ENCODE results near the gene PTPN14.

The PTPN14 gene

DNA sequence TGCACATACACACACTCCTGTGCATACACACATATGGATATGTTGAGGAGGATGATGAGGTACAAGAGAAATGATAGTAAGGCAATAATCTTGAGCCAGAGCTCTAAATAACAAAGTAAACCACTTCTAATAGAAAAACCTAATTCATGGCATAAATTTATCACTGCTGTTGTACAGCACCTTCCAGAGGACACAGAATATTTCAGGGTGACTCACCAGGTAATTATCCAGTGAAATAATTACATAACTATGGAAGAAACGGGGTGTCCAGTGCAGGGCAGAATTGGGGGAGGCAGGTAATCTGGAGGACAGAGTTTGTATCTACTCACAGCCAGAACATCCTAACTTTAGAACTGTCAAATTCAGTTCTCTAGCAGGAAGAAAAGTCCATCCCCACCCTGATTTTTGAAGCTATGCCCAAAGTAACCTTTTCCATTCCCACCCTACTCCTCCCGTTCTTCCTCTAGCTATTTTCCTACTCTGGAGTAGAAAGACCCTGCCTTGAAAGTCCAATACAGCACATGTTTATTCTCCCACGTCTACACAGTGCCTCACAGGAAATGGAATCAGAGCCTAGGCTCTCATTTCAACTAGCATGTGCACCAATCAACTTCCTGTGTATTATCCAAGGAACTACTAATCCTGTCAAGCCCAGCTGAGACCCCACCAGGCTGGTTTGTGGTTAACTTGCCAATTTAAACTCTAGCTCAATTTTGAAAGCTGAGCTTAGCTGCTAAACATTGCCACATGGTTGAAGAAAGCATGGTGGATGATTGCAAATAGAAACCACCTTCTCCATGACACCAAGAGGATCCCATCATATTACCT is 96.6 kb downstream of the PTPN14 start:
- DNase-seq (ENCODE audit: low read depth, low spot score): no peak

DNA sequence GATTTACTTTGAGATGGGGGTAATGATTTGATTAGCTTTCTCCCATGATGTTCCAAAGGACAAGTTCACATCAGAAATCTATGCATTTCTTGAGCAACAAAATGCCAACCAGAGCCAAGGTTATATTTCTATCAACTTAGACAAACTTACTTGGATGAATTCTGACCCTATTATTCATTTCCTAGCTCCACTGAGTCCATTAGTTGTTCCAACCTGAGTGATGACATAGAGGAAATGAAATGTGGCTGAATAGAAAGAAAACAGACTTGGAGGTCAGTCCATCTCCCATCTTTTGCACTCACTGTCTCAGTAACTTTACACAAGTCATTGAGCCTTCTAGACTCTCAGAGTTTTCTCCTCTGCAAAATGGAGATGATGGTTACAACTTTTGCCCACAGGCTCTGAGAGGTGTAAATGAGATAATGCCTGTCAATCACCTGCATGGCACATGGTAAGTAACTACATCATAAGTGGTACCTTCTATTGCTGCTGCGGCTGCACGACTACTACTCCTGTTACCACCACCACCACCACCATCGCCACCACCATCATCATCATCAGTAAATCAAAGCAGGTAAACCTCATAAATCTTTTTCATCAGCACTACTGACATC is 98.2 kb downstream of the PTPN14 start:
- no peak for DNase-seq (ENCODE audit: low read depth, low spot score)

DNA sequence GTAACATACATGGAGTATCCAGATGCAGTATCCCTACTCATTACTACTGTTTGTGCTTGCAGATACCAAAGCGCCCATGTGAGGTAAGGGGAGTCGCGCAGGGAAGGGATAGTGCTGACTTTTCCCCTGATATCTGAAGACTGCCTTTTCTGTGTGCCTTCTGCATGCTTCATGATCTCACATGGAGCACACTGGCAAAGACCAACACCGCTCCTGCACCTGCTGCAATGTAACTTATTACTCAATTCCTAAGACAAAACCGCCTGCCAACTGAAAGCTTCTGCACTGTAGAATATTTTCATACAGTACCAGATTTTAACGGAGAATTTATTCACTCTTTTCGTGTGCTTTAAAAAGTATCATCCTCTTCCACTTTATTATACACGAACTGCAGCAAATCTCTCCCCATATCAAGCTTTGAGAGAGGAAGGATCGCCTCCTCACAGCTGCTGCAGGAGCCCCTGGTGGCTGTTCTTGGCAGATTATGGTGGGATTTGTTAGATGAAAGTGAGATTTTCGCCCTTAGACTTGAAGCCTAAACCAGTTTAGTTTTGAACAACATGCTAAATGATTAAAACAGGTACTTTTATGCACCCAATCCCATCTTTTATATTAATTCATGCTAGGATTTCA is 99.1 kb downstream of the PTPN14 start:
- DNase-seq (ENCODE audit: low read depth, low spot score): no peak

DNA sequence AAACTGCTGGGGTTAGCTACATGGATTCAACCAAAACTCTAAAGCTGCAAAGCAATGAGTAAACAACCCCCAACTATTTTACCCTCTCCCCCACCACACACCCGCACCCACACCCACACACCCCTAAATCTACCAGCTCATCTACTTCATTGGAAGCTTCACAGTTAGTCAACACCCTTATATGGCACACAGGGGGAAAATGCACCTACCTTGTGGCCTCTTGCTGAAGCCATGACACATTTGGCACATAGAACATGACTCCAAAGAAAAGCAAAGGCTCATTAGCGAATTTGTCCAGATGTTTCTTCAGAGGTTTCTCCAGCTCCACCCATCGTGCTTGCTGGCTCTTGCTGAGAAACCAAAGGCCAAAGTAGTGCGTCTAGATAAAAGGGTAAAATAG is 99.8 kb downstream of the PTPN14 start:
- no peak for DNase-seq (ENCODE audit: low read depth, low spot score)

DNA sequence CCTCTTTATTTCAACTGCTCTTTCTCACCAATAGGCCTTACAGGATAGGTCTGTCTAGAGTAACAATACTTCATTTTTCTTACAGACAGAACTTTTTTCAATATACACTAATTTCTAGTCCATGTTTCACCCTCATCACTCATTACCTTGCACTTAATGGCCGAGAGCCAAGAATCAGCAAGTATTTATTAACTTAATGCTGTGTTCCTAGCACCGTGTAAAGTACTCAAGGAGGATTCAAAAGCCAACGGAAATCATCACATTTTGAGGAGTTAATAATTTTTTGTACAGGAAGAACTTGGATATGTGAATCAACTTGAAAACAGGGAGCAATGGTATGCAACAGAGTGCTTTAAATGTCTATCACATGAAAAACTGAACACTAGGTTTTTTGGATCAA is 102.0 kb downstream of the PTPN14 start:
- no peak for DNase-seq (ENCODE audit: low read depth, low spot score)

DNA sequence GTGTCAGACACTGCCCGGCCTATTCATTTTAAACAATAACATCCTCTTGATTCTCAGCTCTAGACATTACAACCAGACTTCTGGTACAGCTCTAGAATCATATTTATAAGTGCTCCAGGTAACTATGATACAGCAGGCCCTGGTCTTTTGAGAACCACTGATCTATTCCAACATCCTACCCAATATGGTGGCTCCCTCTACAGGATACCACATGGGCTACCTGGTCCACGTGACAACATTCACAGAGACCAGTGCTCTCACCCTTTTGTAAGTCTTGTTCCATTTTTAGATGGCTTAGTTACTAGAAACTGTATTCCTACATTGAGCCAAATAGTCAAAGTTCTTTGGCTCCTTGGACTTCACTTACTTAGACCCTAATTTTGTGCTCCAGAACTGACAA is 102.9 kb downstream of the PTPN14 start:
- DNase-seq (ENCODE audit: low read depth, low spot score): no peak

DNA sequence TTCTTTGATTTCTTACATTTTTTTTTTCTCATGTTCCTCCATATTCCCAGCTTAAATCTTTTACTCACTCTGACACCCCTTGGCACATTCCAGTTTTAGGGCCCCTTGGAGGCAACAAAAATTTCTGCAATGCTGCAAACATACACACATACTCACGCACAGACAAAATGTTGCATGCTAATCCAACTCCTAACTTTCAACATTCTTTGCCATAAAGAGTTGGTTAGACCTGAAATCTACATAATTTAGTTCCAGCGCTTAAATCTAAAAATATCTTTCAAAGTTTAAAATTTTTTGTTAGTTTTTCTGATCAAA is 103.9 kb downstream of the PTPN14 start:
- no peak for DNase-seq (ENCODE audit: low read depth, low spot score)

DNA sequence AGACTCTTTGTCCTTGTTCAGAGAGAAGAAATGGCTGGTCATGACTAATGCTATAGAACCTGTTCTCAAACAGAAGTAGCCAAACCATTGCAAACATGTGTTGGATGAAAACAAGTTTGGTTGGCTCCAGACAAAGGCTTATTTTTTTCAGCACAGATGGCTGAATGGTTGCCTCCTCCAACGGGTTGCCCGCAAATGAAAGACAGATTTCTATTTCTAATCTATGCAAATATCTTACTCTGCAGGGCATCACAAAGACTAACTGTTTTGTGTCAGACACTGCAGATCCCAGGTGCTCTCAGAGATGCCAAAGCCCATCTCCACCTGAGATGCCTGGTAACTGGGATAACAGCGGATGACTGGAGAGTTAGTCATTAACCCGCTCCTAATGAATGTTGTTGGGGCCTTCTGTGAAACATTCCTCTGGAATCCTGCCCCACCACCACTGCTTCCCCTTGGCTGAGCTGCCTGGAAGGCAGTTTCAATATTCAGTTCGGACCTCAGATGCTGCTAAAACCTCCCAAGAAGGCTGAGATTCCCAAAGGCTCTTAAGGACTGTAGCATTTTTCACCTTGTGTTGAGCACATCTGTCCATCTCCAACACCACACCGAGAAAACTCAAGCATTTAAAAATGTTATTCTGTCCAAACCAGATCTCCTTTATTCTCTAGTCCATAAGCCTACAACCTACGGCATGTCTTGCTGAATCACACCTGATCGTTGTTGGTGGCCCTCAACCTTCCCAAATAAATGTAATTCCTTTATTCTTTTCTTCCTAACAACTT is 104.4 kb downstream of the PTPN14 start:
- DNase-seq (ENCODE audit: low read depth, low spot score): no peak

DNA sequence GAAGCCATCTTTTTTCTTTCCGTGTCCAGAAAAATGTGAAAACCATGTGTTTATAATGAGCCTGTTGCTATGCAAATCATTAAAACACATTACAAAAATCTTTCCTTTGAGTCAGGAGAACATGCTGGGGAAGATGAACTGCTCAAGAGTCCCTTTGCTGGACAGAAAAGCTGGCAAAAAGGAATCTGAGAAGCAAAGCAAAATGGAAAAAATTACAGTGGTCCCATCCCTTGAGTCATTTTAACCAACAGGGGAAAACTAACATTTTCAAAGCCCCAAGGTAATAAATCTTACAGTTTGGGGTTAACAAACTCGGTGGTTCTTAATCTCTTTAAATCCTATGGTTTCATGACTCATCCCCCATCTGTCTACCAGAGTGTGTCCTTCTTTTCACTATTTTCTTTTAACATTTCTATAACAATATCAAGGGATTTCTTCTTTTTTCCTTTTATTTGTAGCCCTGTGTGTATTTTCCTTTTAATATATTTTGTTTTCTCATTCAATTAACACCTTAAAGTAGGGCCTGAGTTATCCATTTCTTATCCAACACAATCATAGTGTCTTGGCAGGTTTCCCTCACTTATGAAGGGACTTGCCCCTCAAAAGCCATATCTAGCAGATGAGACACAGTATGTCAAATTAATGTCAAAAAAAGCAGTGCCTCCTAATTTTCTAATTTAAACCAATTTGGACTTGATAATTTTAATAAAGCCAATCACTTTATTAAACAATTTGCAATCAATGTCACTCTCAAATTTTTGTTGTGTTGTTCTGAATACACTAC is 105.4 kb downstream of the PTPN14 start:
- no peak for DNase-seq (ENCODE audit: low read depth, low spot score)

DNA sequence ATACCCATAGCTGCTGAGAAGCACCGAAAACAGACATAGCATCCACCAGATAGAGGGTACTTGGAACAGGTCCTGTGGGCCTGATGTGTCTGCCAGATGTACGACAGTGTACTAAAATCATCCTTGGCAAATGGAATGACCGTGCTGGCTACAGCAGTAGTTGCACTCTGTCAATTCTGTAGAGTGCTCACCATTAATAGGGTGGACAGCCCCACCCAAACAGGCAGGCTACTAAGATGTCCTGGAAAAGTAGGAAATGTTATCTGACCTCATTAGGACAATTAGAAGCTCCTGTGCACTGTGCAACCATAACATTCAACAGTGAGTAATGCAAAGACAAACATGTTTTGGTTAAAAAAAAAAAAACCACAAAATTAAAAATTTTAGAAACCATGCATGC is 106.2 kb downstream of the PTPN14 start:
- no peak for DNase-seq (ENCODE audit: low read depth, low spot score)

DNA sequence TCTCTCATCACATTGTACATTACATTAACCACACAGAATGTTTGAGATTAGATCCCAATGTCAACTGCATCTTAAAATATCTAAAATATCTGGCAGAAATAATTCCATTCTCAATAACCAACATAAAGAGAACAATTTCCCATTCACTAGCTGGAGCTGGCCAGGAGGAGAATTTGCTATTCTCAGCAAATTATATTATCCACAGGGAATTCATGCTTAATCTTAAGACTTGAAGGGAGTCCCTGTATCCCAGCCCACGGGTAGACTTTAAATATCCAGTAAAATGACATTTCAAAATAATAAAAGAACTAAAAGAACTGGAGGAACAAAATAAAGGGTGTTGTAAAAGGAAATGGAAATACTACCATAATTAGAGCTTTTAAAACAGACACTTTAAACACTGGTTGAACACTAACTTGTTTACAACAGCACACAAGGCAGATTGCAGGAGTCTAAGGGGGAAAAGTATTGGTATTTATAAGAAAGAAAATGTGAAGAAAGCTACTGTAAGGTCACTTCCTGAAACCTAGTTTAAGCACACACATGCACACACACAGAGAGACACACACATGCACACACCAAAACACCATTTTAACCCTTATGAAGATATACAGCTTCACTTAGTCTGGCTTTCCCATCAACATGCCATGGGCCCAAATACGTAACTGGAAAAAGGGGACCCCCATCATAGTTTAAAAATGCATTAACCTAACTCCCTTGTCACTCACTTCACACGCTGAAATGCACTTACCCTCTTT is 107.0 kb downstream of the PTPN14 start:
- DNase-seq (ENCODE audit: low read depth, low spot score): no peak

DNA sequence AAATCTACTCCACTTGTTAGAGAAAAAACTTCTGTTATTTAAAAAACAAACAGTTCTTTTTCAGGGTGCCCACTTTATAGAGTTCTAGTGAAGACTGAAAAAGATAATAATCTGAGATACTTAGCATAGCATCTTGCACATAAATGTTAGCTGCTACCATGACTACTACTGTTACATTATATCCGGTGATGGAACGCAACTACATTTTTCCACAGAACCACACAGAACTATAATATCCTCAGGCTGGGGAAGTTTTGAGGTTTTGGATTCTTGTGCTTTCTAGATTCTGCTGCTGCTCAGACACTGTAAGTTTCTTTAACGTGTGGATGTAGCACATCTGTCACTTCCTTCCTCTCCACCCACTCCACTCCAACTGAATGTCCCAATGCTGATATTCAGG is 110.3 kb downstream of the PTPN14 start:
- DNase-seq (ENCODE audit: low read depth, low spot score): no peak

DNA sequence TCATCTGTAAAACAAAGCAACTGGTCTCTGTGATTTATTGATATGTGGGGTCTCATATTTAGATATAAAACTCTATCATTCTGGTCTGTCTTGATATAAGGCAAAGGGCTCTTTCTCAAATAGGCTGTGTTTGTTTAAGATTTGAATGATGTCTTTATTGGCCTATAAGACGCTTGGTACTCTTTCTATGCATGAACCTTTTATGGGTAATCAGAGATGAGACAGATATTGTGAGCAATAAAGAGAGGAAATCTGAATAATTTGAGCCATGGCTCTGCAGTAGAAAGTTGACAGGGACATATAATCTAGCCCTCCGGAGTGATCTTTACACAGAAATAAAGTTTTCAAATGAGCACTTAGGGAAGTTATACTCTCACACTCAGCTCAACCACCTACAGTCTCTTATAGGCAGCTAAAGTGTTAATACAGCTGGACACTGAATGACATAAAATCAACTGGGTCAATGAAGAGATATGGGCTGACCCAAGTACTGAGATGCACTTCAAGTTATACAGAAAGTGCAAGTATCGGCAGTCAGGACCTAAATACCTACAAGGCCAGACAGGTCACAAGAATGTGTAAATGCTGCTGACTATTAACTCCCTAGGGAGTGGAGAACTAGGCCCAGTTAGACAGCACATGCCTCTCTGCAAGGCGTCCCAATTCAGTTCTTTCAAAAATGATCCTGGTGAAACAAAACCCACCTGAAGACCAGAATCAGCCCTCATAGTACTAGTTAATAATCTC is 111.0 kb downstream of the PTPN14 start:
- DNase-seq (ENCODE audit: low read depth, low spot score): no peak

DNA sequence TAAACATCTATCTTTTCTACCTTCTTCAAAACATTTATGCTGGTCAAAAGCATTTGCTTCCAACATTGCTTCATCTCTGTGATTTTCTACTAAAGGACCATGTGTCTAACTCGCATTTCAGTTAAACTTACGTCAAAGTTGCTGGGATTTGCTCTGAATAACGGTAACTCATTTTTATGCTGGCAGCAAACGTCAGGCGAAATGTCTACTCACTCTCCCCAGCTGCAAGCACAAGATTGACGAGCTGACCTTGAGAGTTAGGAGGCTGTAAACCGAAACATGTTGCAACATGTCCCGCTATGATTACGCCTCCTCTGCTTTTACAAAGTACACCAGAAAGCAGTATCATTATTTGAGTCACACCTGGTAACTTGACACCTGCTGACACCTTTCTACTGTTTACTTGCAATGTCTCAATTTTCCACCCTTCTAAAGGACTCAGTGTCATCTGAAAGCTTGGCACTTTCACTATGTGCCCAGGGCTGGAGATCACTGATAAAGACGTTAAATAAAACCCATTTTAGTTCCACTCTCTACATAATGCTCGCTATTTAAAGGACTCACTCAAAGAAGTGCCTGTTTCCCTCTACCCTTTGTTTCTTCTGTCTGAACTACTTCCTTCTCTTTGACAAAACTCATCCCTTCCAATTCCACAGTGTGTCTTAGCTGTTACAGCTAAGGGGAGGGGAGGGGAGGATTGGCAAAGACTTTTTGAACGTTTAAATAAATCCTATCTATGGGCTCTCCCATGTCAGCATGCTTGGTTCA is 111.9 kb downstream of the PTPN14 start:
- DNase-seq (ENCODE audit: low read depth, low spot score): no peak

DNA sequence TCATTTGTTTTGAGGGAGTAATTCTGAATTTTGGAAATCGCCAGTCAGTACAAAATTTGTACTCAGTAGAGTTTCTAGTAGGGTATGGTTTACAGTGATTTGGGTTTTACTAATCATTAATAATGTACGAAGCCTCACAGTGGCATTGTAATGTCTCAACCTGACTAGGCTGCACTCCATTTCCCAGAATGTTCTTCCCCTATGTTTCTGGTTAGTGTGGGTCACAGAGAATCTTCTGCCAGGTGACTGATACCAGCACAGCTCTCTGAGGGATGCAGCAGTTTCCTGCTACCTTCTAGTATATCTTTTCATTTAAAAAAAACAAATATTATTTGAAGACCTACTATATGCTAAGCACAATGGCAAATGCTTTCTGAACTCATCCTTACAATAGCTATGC is 112.9 kb downstream of the PTPN14 start:
- no peak for DNase-seq (ENCODE audit: low read depth, low spot score)

DNA sequence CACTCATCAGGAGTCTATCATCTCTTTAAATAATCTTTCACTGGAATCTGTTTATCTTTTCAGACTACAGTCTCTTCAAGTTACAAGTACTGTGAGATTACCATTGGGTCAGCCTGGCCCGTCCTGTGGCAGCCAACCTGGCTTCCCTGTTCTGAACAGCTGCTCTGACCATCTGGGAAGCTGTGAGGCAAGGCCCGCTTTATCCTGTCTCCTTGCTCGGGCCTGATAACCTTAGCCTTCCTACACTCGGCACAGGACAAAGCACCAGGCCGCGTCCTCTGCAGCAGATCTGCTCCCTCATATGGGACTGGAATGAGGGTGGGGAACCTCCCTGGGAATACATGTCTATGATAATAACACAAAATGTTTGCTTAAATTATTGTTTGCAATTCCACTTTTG is 113.3 kb downstream of the PTPN14 start:
- no peak for DNase-seq (ENCODE audit: low read depth, low spot score)

DNA sequence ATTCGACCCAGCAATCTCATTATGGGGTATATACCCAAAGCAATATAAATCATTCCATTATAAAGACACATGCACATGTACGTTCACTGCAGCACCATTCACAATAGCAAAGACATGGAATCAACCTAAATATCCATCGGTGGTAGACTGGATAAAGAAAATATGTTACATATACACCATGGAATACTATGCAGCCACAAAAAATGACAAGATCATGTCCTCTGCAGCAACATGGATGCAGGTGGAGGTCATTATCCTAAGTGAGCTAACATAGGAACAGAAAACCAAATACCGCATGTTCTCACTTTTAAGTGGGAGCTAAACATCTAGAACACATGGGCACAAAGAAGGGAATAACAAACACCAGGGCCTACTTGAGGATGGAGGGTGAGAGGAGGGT is 115.5 kb downstream of the PTPN14 start:
- DNase-seq (ENCODE audit: low read depth, low spot score): no peak

DNA sequence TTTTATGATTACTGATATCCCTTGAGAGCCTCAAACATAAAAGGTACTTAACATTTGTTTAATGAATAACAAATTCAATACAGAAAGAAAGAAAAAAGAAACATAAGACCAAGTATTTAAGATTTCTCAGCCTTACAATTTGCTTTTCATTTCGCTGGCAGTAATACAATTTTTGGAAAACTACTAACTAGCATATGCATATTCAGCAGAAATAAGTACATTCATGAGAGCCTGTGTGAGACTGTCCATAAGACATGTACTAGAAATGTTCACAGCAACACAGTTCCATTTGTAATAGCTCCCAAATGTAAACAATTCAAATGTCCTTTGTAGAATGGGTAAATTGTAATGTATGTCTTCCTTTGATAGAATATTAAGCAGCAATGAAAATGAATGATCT is 119.2 kb downstream of the PTPN14 start:
- DNase-seq (ENCODE audit: low read depth, low spot score): no peak
